Stimulated activated CD4-positive, alpha-beta T cell treated with anti-CD3 and anti-CD28 coated beads, Interleukin-12 subunit alpha, Interleukin-12 subunit beta, amount 100 ng/mL, for 24 hours (primary cell): ENCODE measurements around the gene NGFR.

Experiments
- DNase-seq, 2 experiments: peaks; one replicate each; pipeline ENCODE4 v3.0.0-alpha.2; 2020; ENCODE audit warnings: low read depth in 2 of 2

The NGFR gene

GRCh38 chr17:49515196-49515770 lies 20.2 kb downstream of the NGFR start:
- DNase-seq: no peak

- DNase-seq: no peak
Measured at GRCh38 chr17:49516180-49516579, 21.1 kb downstream of the NGFR start.

- DNase-seq: no peak
Measured at GRCh38 chr17:49518346-49519078, 23.4 kb downstream of the NGFR start.

GRCh38 chr17:49519781-49520180 lies 24.7 kb downstream of the NGFR start:
- DNase-seq: no peak

GRCh38 chr17:49520386-49521087 lies 25.4 kb downstream of the NGFR start:
- no peak for DNase-seq

GRCh38 chr17:49521088-49521450 lies 26.0 kb downstream of the NGFR start:
- DNase-seq: no peak

GRCh38 chr17:49521471-49522356 lies 26.6 kb downstream of the NGFR start:
- DNase-seq: no peak

- DNase-seq: no peak
Measured at GRCh38 chr17:49522357-49522890, 27.3 kb downstream of the NGFR start.

GRCh38 chr17:49523196-49523595 lies 28.1 kb downstream of the NGFR start:
- no peak for DNase-seq

- no peak for DNase-seq
Measured at GRCh38 chr17:49523706-49524472, 28.8 kb downstream of the NGFR start.

GRCh38 chr17:49524473-49525359 lies 29.6 kb downstream of the NGFR start:
- no peak for DNase-seq

GRCh38 chr17:49525831-49526741 lies 31.0 kb downstream of the NGFR start:
- no peak for DNase-seq

GRCh38 chr17:49527927-49528651 lies 33.0 kb downstream of the NGFR start:
- DNase-seq: no peak

GRCh38 chr17:49528966-49529365 lies 33.9 kb downstream of the NGFR start:
- DNase-seq: no peak

- no peak for DNase-seq
Measured at GRCh38 chr17:49530118-49530517, 35.0 kb downstream of the NGFR start.

- no peak for DNase-seq
Measured at GRCh38 chr17:49543860-49544259, 48.8 kb downstream of the NGFR start.

GRCh38 chr17:49545007-49545660 lies 50.0 kb downstream of the NGFR start:
- no peak for DNase-seq
